HG02943 (cell line): Measurements from ENCODE around the gene CEP63.
"Not testable (repeated sequence)": the region's sequence is repeated elsewhere in the genome, so short reads cannot be mapped to it uniquely, and the experiment has no call there.

Experiments used
- ATAC-seq: cut with Tn5 transposase; IDR thresholded peaks from one replicate; pipeline ENCODE4 v1.9.1; 2021; ENCODE audit warnings: mild to moderate bottlenecking, low read depth, moderate library complexity; ENCODE audit not compliant: unreplicated experiment

CEP63 gene

DNA sequence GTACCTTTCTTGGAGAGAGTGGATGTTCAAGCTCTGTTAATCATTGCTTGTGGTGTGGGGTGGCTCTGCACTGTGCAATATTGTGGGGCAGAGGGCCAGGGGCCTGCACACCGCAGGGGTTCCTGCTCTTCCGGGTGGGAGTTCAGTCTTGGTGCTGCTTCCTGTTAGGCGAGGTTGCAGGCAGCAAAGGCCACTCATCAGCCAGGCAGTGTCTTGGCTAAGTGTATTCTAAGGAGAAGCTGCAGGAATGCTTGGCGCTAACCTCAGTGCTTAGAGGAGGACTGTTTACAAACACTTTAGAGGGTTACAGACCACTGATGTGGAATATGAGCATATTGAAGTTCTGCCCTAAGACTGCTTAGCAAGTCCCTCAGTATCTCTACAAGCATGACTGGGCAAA is 81.7 kb downstream of the CEP63 start:
- ATAC-seq: no peak

DNA sequence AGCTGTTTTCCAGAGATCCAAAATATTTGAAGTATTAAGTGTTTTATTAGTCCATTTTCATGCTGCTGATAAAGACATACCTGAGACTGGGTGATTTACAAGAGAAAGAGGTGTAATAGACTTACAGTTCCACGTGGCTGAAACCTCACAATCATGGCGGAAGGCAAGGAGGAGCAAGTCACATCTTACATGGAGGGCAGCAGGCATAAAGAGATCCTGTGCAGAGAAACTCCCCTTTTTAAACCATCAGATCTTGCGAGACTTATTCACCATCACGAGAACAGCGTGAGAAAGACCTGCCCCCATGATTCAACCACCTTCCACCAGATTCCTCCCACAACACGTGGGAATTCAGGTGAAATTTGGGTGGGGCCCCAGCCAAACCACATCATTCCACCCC is 82.9 kb downstream of the CEP63 start:
- no peak for ATAC-seq

GRCh38 chr3:134569899-134570298 is 84.0 kb downstream of the CEP63 start:
- ATAC-seq: not testable (repeated sequence)

DNA sequence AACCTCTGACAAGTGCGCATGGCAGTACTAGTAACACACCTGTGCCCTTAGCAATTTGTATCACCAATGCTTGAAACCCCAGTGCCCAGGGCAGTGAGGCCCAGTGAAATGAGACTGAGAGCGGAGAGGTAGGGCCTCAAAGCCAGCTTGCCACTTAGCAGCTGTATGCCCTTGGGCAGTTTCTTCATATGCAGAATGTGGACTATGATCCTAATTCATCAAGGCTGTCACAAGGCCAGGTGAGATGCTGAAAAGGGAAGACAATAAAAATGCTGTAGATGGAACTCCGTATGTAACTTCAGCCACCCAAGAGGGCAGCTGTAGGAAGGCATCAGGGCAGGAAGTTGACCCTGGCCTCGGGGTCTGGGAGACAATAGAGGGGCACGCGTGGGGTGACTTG is 90.6 kb downstream of the CEP63 start:
- no peak for ATAC-seq

- ATAC-seq: no peak
These were observed 91.0 kb downstream of the CEP63 start for GRCh38 chr3:134576831-134577230.

DNA sequence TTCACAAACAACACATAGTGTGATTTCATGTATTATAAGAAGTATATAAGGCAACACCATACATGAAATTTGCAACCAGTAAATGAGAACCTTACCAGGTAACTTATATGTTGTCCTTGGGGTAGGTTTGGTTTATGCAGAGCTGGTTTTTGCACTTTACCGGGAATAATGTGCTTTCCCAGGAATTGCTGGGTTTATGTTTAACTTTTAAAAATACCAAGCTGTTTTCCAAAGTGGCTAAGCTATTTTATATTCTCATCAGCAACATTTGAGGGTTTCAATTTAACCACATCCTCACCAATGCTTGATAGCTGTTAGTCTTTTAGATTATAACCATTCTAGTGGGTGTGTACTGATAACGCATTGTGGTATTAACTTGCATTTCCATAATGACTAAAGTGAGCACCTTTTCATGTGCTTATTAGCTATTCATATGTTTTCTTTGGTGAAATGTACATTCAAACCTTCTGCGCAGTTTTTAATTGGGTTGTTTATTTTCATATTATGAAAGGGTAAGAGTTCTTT is 93.3 kb downstream of the CEP63 start:
- ATAC-seq: no peak

DNA sequence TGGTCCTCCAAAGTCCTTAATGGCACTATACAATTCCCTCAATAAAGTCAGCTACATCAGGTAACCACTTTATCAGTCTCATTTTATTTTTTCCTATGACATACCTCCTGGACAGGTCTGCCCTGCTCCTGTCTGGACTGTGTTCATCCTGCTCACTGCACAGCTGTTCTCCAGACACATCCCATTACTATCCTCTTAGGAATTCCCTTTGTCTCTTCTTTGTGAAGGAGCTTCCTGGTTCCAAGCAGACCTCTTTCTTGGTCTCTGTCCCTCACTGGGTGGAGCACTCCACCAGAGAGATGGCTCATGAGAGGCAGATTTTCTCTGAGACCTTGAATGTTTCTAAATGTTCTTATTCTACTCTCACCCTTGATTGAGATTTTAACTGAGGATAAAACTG is 104.9 kb downstream of the CEP63 start:
- no peak for ATAC-seq

GRCh38 chr3:134592806-134593205 is 106.9 kb downstream of the CEP63 start:
- ATAC-seq: no peak

GRCh38 chr3:134594331-134594741 is 108.5 kb downstream of the CEP63 start:
- ATAC-seq: no peak

DNA sequence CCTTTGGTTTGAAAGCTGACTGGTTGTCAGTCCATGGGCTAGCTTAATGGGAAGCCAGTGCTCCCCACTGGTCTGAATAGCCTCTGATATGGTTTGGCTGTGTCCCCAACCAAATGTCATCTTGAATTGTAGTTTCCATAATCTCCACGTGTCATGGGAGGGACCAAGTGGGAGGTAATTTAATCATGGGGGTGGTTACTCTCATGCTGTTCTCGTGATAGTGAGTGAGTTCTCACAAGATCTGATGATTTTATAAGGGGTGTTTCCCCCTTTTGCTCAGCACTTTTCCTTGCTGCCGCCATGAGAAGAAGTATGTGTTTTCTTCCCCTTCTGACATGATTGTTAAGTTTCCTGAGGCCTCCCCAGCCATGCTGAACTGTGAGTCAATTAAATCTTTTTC is 109.1 kb downstream of the CEP63 start:
- ATAC-seq: not testable (repeated sequence)

- no peak for ATAC-seq
These were observed 111.6 kb downstream of the CEP63 start for GRCh38 chr3:134597390-134597970.

GRCh38 chr3:134598763-134599545 is 113.1 kb downstream of the CEP63 start:
- ATAC-seq: no peak

DNA sequence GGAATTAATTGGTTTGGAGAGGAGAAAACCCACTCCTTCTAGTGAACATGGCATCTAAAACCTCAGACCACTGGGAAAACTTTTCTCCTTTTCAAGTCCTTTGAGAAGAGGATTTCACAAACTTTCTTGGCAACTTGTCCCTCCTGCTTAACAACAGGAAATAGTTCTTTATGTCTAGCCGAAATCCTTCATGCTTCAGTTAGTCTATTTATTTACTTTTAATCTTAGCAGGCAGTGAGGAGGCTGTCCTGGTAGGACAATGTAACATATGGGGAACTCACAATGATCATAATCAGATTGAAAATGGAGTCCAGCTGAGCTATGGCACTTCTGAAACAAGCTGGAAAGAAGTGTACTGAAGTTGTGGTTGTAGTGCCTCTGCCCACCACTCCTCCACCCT is 114.3 kb downstream of the CEP63 start:
- no peak for ATAC-seq

- no peak for ATAC-seq
These were observed 115.0 kb downstream of the CEP63 start for GRCh38 chr3:134600685-134601463.

DNA sequence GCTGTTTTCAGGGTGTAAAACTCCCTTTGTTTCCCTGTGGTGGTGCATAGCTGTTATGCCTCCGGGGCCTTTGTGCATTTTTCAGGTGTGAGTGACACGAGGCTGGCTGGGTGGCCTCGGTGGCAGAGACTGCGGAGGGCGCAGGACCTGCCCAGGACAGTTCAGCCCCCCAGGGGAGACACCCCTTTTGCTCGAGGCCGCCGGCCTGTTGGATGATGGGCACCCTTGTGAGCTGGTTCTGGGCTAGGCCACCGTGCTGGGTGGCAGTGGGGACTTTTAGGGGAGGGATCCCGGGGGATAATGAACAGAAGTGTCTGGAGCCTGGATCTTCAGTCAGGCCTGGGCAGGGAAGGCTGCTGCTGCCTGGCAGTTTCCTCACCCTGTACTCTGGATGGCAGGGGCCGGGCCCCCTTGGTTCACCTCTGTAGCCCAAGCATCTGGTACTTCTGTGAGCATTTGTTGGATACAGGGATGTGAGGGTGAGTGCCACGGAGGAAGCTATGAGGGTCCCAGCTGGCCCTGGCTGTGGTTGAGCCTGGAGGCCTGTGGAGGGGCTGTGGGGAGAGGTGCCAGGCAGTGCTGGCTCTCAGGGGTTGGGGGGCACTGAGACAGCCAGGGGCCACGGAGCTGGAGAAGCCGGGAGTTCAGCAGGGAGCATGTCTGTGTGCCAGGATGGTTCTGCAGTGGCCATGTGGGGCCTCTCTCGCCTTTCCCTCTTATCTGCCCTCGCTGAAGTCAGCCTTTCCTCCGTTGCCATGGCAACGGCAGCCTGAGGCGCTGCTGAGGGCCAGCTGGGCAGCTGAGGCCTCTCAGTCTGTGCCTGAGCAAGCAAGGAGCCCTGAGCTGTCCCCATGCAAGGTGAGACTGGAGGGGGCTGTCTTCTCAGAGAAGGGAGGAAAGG is 115.9 kb downstream of the CEP63 start:
- ATAC-seq: no peak

DNA sequence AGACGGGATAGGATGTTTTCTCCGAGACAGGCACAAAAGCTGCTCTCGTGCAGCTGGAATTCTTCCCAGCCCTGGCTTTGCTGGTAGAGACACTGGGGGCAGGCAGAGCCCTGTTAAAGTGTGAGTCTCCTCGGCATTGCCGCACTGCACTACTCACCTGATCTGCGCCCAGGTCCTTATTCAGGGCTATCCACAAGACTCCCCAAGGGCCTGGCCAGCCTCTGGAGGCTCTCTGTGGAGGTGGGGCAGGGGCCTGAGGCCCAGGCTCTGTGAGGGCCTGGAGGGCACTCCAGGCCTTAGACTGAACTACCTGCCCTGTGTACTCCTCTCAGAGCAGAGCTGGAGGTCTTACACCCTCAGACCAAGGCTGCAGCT is 116.6 kb downstream of the CEP63 start:
- ATAC-seq: no peak

DNA sequence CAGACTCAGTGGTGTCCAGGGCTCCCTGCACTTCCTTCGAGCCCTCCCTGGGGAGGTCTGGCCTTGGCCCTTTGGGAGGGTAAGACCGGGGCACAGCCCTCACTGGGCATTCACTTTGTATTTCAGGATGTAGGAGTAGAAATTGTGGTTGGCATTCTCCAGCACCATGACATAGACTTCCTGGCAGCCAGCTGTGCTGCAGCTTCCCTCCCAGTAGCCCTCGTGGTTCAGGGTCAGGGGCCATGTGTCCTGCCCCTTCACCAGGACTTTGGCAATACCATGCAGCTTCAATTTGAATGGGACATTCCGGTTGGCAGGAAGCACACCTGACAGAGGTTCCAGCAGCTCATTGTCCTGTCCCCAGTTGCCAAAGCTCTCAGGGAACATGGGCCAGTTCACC is 117.6 kb downstream of the CEP63 start:
- ATAC-seq: no peak

DNA sequence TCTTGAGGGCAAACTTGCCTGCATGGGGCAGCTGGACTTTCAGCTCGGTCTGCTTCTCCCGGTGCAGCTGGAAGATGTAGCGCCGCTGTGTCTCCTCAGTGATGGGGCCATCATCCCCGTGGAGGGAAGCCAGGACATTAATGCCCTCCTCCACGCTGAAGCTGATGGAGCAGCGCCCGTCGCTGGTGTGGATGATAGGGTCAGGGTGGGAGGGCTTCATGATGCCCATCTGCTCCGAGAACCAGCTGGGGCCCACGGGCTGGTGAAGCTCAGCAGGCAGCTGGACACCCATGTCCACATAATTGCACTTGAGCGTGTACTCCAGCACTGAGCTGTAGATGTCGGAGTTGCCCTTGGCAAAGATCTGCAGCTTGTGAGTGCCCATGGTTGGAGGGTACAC is 118.1 kb downstream of the CEP63 start:
- no peak for ATAC-seq

DNA sequence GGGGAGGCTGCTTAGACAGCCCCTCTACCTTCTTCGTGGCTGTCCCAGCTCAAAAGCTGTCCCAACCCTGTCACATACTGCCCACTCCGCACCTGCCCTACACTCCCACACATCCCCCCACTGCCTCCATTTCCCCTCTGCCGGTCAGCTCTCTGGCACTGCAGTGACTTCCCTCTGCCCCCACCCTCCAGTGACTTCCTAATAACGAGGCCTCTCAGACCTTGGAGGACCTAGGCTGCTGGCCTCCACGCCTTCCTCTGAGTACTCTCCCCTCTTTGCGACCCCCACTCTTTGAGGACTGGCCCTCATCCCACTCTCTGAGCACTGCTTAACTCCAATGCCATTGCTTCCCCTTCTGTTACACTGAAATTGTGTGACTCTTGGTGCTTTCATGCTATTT is 119.7 kb downstream of the CEP63 start:
- no peak for ATAC-seq
